HT-29 (cell line): ENCODE measurements around the gene ROBO2. TPM values are rescaled to one million over a fixed set of nuclear protein-coding genes. Genes with fewer than 3 reads are reported as not detected.
A peak's percentile ranks its signal among the peaks of the same experiment; 100 is the strongest.

ENCODE experiments used
- DNase-seq: peaks from one replicate; pipeline ENCODE4 v3.0.0-alpha.2; 2015; ENCODE audit warnings: low spot score
- total RNA-seq: library from RNA; depleted of rRNA; stranded (reverse); fragments of >200 nt; shearing (Covaris generic); gene quantifications from 2 replicates; pipeline ENCODE4 v1.2.3, GENCODE V29; 2014; rRNA removed

Gene ROBO2
- total RNA-seq: 0.55 and 2.8 TPM in 2 replicates

- DNase-seq: no peak
These were observed at the start of gene ROBO2 for GRCh38 chr3:77039606-77040171. Gene ROBO2, plus strand, starts transcription at chr3:77040099. Its CDS starts 687 bp downstream, at chr3:77040786.

DNA sequence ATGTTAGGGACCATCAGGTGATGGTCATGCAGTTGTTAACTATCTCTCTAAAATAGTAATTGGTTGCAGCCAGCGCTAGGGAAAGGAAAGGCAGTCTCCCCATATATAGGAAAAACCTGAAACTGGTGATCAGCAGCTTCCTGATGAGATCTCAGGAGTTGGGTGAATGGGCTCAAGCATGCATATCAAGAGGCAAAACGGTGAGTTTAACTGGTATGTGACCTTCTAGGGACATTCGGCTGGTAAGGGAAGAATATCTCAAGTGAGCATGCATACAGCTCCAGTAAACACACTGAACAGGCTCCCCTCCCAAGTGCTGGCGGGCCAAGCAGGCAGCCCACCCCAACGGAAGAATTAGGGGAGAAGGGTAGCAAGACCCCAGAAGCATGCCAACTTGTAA is 49.3 kb upstream of the ROBO2 start:
- no peak for DNase-seq

- DNase-seq: no peak
These were observed 48.7 kb upstream of the ROBO2 start for GRCh38 chr3:76991165-76991564.

- no peak for DNase-seq
These were observed 42.2 kb upstream of the ROBO2 start for GRCh38 chr3:76997733-76998132.

DNA sequence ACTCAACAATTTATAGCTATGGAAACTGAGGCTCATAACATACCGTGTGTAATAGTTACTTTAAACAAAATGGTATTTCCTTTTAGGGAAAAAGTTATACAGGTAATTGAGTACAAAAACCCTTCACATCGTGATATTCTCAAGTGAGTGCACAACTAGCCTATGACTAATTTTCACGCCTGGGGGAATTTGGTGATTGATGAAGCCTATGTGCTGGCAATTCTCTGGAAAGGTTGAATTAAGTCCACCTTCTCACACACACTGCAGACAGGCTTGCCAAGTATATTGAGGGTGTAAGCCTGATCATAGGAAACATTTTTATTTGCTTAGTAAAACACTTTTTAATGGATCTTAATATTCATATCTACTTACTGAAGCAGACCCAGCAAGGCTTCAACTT is 41.3 kb upstream of the ROBO2 start:
- DNase-seq: no peak

DNA sequence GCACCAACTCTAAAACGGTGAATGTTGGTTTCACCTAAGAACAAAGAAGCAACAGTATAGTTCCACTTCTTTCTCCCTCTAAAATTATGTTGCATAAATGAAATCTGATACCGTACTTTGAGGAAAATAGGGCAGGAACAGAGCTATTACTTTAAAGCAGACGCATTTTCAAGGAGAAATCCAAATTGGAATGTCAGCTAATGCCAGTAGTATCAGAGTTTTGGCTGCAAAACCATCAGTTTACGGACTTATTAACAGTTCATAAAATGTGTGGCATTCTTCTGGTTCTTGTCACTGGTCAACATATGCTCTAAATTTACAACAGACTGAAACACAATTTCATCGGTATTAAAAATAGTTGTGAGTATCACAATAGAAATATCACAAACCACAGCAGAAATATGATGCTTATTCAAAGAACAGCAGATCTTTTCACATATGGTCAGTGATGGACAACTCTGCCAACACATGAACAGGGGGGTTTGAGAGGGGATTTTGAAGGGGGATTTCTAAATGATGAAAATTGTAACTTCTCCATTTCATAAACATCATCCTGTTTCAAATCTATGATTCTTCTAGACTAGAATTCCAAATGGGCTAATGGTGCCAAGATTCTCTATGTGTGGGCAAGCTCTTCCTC is 38.7 kb upstream of the ROBO2 start:
- DNase-seq: no peak

DNA sequence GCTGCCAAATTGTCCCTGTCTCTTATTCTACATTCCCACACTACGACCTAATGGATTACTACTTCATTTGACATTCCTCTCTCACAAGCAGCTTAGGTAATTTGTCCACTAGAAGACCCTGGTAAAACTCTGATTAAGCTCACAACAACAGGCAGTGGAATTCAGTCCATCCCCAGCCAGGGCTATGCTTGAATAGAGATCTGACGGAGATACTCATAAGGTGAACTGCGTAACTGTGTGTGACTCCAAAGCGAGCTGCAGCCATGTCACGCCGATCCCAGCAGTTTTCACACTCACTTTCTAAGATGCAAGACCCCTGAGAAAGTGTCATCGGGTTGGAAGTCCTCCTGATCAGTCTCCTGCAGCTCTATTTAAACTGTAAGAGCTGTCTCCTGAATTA is 25.7 kb upstream of the ROBO2 start:
- no peak for DNase-seq

GRCh38 chr3:77025471-77025870 is 14.4 kb upstream of the ROBO2 start:
- no peak for DNase-seq

GRCh38 chr3:77026904-77027634 is 12.8 kb upstream of the ROBO2 start:
- DNase-seq: no peak

DNA sequence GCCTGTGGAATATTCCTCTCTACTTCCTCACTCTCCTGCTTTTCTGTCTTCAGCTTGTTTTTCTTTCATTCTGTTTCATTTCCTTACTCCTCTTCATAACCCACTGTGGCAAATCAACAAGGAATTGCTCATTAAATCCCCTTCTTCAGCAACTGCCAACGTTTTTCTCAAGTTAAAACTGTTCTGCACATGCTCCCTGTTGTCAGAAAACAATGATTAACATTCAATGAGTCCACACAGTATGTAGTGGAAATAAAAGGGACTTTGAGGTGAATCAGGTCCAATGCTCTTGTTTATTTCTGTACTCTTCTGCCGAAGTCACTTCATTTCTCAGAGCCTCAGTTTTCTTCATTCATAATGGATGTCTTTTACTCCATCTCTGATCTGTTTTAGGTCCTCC is 11.9 kb upstream of the ROBO2 start:
- no peak for DNase-seq

DNA sequence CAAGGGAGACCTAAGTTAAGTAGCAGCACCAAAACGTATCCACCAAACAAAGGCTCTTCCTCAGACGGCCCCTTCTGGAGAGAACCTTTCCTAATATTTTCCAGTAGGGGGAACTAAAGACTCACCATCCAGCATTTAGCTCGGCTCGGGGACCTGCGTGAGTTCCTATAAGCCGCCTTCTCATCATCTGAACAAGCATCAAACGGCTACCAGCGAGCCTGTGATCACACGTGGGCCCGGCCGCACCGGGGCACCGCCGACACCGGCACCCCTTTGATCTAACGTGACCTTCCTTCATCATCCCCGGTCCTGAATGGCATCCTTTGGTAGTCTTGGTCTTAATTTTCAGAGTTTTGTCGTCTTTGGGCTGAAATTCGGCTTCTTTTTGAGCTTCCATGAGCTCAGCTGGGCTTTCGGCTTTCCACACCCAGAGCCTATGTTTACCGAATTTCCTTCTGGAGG is 1.4 kb upstream of the ROBO2 start:
- DNase-seq: peak; percentile 52

DNA sequence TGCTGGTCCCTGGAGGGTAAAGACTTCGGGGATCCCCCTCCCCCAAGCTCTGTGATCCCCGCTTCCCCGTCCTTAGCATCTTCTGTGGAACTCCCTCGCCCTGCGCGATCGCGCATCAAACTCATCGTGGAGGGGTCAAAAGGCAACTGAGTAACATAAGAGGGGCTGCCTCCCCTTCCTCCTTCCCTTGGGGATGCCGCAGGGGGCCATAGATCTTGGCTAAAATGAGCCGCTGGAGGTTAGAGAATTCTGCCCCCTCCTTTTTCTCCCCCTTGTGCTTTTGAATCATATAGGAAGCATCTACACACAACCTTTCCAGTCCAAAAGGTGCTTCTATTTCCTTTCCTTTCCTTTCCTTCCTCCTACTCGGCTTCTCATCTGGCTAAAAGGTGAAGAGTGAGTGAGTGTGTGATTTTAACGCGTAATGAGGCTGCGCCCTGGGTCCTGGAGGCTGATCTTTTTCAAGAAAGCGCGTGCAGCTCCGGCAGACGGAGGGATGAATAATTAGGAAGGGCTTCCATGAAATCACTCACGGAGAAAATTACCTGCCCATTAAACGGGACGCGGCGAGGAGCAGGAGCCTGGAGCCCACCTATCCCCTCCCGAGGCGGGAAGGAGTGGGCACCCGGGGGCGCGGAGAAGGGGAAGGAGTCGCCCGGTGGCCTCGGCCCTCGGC is 831 bp upstream of the ROBO2 start:
- DNase-seq: no peak

DNA sequence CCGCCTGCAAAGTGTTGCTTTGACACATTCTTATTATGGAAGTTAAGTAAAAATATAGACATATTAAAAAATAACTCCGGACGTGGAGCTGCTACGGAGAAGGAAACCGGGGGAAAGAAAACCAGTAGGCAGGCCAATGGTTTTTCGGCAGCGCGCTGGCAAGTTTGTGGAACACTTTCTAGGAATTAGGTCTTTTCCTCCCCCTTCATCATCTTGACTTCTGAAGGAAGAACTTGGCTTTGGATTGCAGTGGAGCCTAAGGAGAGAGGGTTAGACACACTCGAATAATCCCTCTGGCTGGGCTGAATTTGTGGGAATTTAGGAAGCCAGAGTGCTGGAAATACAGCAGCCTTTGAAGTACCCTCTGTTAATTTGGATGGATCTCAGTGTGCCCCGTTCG is 317 bp downstream of the ROBO2 start:
- DNase-seq: no peak

- no peak for DNase-seq
These were observed 1.2 kb downstream of the ROBO2 start for GRCh38 chr3:77040926-77041722.

DNA sequence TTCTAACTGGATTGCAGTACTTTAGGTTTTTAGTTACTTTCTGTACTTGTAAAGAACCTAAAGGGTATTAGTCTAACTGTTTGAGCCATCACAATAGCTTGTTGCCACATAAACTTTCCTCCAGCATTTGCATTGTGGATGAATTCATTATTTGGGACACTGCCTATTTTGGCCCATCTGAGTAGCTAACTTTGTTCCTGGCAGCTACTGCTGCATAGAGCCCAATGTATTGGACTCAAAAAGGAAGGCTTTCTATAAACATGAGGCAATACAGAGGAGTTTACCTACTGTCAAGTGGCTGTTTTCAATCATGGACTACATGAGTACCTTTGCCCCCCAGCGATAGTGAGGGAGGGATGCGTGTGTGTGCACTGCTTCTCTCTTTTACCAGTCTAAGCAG is 1.9 kb downstream of the ROBO2 start:
- no peak for DNase-seq

DNA sequence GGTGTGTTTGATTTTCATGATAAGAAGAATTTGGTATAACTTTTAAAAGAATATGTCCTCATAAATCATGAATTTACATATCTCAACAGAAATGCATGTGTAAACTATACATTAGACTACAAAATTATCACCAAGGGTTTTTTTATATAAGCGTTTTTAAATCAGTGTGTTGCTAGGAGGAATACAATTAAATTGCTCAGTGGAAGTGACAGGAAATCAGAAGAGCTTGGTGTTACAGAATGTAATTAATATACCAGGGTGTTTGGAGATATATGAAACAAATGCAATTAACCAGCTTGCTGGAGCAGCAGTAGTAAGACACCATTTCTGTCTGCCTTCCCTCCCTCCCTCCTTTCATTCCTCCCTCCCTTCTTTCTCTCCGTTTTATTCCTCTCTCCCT is 2.4 kb downstream of the ROBO2 start:
- no peak for DNase-seq

DNA sequence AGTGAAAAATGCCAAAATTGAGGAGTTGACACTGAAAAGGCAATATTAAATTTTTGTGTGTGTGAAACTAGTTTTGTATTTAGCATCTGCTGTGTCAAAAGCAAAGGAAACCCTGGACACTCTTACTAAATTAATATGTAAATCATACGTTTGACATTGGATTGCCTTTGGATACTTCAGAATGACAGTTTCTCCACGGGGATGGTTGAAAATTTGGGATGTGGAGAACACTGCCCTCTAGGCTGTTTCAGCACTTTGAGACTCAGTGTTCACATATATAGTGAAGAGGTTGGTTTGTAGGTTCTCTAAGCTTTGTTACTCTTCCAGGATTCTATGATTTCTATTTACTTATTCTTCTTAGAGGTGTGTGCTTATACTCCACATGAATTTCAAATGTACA is 3.0 kb downstream of the ROBO2 start:
- DNase-seq: no peak

DNA sequence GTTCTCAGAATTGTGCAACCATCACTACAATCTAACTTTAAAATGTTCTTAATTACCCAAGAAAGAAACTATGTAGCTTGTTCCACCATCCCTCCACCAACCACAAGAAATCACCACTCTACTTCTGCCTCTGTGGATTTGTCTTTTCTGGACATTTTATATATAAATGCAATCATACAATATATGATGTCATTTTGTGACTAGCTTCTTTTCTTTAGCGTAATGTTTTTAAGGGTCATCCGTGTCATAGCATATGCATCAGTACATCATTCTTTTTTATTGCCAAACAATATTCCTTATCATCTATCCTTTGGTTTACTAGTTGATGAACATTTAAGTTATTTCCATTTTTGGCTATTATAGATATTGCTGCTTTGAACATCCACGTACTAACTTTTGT is 5.8 kb downstream of the ROBO2 start:
- DNase-seq: no peak

DNA sequence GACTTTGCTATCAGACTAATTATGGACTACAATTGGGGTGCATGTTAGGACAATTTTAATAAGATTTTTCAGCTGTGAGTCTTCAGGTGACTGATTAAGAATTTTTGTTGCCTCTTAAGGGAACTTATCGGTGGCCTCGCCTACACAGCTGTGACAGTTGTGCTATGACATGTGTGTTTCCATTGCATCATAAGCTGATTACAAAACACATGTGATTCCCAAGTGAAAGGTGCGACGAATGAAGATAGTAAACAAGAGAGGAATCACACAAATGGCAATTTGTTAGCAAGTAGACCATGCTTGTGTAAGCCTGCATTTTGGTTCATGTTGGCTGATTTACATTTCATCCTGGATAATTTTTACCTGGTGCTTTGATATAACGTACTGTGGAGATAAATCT is 8.3 kb downstream of the ROBO2 start:
- no peak for DNase-seq

DNA sequence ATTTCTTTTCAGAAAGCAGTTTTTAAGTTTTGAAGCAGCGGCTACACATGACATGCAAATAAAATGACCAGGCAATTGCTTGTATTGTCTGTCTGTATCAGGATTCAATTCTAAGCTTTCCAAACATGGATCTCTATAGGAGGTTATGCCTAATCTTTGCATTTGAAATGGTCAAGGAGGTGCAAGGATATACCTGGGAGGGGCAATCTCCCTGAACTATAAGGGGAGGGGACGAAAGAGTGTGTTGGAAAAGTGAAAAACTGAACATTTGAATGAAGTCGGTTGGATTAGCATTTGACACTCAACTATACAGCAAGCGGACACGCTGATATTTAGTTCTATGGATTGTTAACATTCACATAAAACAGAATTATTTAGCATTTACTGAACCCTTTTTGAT is 11.7 kb downstream of the ROBO2 start:
- no peak for DNase-seq

GRCh38 chr3:77052051-77052501 is 12.2 kb downstream of the ROBO2 start:
- DNase-seq: no peak
